Stimulated activated CD8-positive, alpha-beta memory T cell treated with anti-CD3 and anti-CD28 coated beads, Interleukin-12 subunit alpha, Interleukin-12 subunit beta, amount 100 ng/mL, for 4 hours (primary cell): ENCODE results near the gene CREG2.
"Not testable (repeated sequence)": the region's sequence is repeated elsewhere in the genome, so short reads cannot be mapped to it uniquely, and the experiment has no call there.

Experiments used
- DNase-seq: peaks from one replicate; pipeline ENCODE4 v3.0.0-alpha.2; 2020; ENCODE audit warnings: low read depth

Gene CREG2

DNA sequence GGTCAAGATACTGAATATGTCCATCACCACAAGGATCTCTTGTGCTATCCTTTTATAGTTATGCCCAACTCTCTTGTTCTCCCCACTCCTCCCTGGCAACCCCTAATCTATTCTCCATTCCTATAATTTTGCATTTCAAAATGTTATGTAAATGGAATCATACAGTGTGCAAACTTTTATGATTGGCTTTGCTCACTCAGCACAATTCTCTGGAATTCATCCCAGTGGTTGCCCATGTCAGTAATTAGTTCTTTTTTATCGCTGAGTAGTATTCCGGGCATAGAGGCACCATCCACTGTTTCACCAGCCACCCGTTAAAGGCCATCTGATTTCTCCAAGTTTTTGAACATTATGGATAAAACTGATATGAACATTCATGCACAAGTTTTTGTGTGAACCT lies 40.4 kb downstream of the CREG2 start:
- DNase-seq: no peak

DNA sequence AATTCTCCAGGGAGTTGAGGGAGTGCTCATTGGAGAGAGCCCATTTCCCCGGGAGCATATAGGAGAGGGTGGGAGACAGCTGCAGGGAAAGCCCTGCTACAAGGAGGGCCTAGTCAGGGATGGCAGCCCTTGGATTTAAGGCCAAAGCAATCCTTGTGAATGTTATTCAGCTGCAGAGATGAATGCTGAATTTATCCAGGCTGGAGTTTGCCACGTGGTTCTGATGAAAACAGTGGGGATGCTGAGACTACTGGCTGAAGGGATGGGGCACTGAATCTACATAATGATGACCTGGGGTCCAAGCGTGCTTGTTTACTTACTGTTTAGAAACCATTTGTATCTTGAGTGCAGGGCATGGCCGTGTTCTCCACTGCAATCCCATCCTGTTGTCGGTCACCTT lies 43.2 kb downstream of the CREG2 start:
- DNase-seq: no peak

DNA sequence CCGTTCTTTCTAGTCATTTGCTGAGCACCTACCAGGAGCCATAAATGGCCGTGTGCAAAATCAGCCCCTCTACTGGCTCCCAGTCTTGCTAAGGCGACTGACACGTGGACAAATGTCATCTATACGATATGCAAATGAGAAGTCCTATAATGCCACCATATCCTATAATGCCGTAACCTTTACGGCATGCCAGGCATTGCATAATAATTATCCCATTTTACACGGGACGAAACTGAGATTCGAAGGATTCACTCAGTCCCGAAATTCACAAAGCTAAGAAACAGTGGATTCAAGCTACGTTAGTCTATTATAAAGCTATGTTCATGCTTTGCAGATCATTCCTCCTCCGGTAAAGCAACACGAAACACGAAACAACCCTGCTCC lies 44.7 kb downstream of the CREG2 start:
- no peak for DNase-seq

DNA sequence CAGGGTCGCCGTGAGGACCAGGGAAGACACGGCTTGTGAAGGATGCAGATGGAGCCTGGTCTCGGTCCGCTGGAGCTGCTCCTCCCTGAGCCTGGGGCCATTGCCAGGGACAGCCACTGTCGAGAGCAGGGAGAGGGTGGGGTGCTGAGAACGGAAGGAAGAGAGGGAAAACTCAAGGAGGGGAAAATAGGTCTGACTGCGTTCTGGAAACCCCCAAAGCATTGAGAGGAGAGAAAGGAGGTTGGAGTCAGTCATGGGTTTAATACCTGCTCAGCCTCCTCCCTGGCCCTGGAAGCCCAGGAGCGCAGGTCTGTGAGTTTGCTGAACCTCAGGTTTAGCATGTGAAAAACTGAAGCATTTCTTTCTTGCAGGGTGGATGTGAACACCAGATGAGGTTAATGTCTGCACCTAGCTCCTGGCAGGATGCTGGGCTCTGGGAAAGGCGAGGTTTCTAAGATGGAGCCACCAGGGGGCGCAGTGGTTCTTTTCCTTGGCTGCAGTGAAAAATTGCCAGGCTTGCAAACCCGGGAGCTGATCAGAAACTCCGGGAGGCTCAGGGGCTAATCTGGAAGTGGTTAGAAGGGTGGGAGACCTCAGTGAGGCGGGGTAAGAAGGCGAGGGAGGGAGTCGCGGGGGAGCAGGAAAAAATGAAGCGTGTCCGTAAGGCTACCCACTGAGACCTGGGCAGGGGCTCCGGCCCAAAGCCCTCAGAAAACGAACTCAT lies 45.2 kb downstream of the CREG2 start:
- no peak for DNase-seq

GRCh38 chr2:101341421-101341820 lies 45.9 kb downstream of the CREG2 start:
- DNase-seq: no peak

- DNase-seq: no peak
Measured at GRCh38 chr2:101340141-101340551, 47.2 kb downstream of the CREG2 start.

GRCh38 chr2:101339266-101339880 lies 47.9 kb downstream of the CREG2 start:
- no peak for DNase-seq

GRCh38 chr2:101337877-101338276 lies 49.4 kb downstream of the CREG2 start:
- DNase-seq: no peak

GRCh38 chr2:101332885-101333766 lies 54.2 kb downstream of the CREG2 start:
- DNase-seq: no peak

GRCh38 chr2:101331202-101331601 lies 56.1 kb downstream of the CREG2 start:
- DNase-seq: no peak

- DNase-seq: no peak
Measured at GRCh38 chr2:101330253-101330933, 56.9 kb downstream of the CREG2 start.

DNA sequence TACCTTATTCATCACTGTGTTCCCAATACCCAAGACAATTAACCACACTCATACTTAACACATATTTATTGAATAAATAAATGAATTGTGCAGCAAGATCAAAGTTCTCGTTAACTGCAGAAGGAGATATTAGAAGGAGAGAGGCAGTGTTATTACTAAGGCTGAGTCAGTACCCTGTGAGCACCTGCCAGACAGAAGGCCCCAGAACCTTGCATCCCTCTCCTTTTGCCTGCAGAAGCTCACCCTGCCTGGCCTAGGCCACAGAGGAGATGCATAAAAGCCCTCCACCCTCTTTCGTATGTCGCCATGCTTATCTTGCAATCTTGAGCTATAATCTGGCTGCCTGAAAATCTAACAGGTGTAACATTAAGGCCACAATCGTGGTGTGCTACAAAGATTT lies 58.3 kb downstream of the CREG2 start:
- no peak for DNase-seq

GRCh38 chr2:101328474-101329007 lies 58.8 kb downstream of the CREG2 start:
- no peak for DNase-seq

DNA sequence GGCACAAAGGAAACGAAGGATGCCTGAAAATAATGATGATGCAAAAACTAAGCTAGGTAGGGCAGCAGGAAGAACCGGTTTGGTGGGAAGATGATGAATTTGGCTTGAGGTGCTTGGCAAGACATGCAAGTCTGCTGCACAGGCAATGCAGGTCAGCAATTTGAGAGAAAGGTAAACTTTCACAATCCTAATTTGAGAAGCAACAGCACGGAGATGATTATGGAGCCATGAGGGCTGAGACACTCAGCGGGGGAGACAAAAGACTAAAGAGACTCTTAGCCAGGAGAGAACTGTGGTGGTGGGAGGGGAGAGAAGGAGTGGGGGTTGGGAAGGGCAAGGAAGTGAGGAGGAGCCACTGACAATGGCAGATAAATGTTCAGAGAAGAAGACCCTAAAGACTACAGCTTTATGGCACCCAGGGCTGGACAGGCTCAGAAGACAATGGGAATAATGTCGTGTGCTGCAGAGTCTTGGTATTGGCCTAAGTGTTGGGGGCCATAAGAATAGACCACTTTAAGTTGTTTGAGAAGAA lies 59.4 kb downstream of the CREG2 start:
- no peak for DNase-seq

GRCh38 chr2:101325425-101325824 lies 61.9 kb downstream of the CREG2 start:
- DNase-seq: no peak

DNA sequence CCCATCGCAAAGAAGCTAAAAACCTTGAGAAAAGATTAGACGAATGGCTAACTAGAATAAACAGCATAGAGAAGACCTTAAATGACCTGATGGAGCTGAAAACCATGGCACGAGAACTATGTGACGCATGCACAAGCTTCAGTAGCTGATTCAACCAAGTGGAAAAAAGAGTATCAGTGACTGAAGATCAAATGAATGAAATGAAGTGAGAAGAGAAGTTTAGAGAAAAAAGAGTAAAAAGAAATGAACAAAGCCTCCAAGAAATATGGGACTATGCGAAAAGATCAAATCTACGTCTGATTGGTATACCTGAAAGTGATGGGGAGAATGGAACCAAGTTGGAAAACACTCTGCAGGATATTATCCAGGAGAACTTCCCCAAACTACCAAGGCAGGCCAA lies 70.7 kb downstream of the CREG2 start:
- DNase-seq: not testable (repeated sequence)

GRCh38 chr2:101311696-101312017 lies 75.6 kb downstream of the CREG2 start:
- DNase-seq: no peak

- no peak for DNase-seq
Measured at GRCh38 chr2:101310834-101311695, 76.2 kb downstream of the CREG2 start.

- DNase-seq: no peak
Measured at GRCh38 chr2:101310090-101310833, 77.0 kb downstream of the CREG2 start.
